Activated CD8-positive, alpha-beta T cell treated with anti-CD3 and anti-CD28 coated beads, Interleukin-2, amount 10 ng/mL, durations not matched to agents 7 days and 5 days (primary cell): ENCODE data around the gene ZFP36L1. TPM values are rescaled to one million over a fixed set of nuclear protein-coding genes. Genes with fewer than 3 reads are reported as not detected.
A peak's percentile ranks its signal among the peaks of the same experiment; 100 is the strongest.

Experiments
- ATAC-seq: fragments of 150-1000 bp; cut with Tn5 transposase; one replicate; pipeline ENCODE4 v1.10.0; 2021; ENCODE audit warnings: moderate library complexity
- CTCF ChIA-PET: fragments of 350-600 bp; sonication (Branson Sonifier 250); formaldehyde crosslinking; loops from one replicate; lab custom pipeline; 2021; ENCODE audit warnings: antibody characterized with exemption; lab: Charles Lee
- POLR2A ChIA-PET: fragments of 350-600 bp; sonication (Branson Sonifier 250); formaldehyde crosslinking; loops from one replicate; lab custom pipeline; 2021; ENCODE audit warnings: antibody characterized with exemption; lab: Charles Lee
- DNase-seq: peaks from one replicate; pipeline ENCODE4 v3.0.0-alpha.2; 2020
- H3K27ac Mint-ChIP-seq: one replicate; pipeline ENCODE4 v1.8.0; 2021; ENCODE audit warnings: mild to moderate bottlenecking, mixed read lengths
- H3K27me3 Mint-ChIP-seq: one replicate; pipeline ENCODE4 v1.8.0; 2021; ENCODE audit warnings: low read depth, mixed read lengths
- H3K36me3 Mint-ChIP-seq: one replicate; pipeline ENCODE4 v1.8.0; 2021; ENCODE audit warnings: low read depth, mixed read lengths
- H3K4me1 Mint-ChIP-seq: one replicate; pipeline ENCODE4 v1.8.0; 2021; ENCODE audit warnings: low read depth, mixed read lengths
- H3K4me3 Mint-ChIP-seq: one replicate; pipeline ENCODE4 v1.8.0; 2021; ENCODE audit warnings: mild to moderate bottlenecking, mixed read lengths
- H3K9me3 Mint-ChIP-seq: one replicate; pipeline ENCODE4 v1.8.0; 2022; ENCODE audit warnings: mixed read lengths; ENCODE audit not compliant: insufficient read depth
- total RNA-seq, 2 experiments: library from RNA; stranded (reverse); gene quantifications; one replicate each; pipeline ENCODE4 v1.2.3, GENCODE V29; 2021

The ZFP36L1 gene
- total RNA-seq, 2 experiments from 2014 or later: 63.3 to 73.2 TPM

- H3K9me3 Mint-ChIP-seq: peaks cover 16% of the 10 kb centered on the region
- no peak overlapping the region for H3K4me3 Mint-ChIP-seq
- peaks cover 14% of the 10 kb centered on the region for H3K36me3 Mint-ChIP-seq
- peaks cover 15% of the 10 kb centered on the region for H3K4me1 Mint-ChIP-seq
- H3K27me3 Mint-ChIP-seq: no peaks in the 10 kb centered on the region
- ChIA-PET CTCF (interaction anchor here (1.1 to 1.6 kb wide), 3 partner anchors 12 to 245 kb away, joined by 3 to 8 read pairs (median 3); no protein-coding TSS in a partner anchor), POLR2A (interaction anchor here (1.0 to 1.9 kb wide), 2 partner anchors 12 to 15 kb away, joined by 4 to 13 read pairs; partner anchors contain the start of gene ZFP36L1)
- no peak for ATAC-seq
- no peak for DNase-seq
- no peak overlapping the region for H3K27ac Mint-ChIP-seq
Measured at GRCh38 chr14:68807987-68808386, 15.1 kb upstream of the ZFP36L1 start.

DNA sequence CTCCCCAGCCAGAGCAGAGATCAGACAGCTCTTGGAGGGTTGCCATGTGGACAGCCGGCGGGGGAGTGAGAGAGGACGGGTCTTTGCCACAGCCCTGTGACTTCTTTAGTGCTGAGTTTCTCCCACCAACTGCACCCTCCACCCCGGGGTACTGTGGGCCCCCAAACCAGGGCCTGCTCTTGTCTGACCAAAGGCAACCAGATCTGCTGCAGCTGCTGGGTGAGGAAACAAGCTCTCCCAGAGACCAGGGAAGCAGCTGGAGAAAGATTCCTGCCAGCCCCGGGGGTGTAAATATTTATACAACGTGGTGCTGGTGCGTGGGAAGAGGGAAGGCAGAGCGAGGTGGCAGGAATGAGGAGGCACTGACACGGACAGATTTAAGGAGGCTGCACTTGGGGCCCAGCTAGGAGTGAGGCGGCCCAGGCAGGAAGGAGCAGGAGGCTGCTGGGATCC is 14.3 kb upstream of the ZFP36L1 start:
- ATAC-seq: no peak
- H3K4me1 Mint-ChIP-seq: peaks cover 14% of the 10 kb centered on the region
- H3K9me3 Mint-ChIP-seq: peaks cover 20% of the 10 kb centered on the region
- DNase-seq: no peak
- POLR2A ChIA-PET: interaction anchor here (1.0 to 1.9 kb wide), 3 partner anchors 11 to 14 kb away, joined by 3 to 13 read pairs (median 4); partner anchors contain the start of gene ZFP36L1
- H3K4me3 Mint-ChIP-seq: no peak overlapping the region
- H3K36me3 Mint-ChIP-seq: peaks cover 17% of the 10 kb centered on the region
- no peaks in the 10 kb centered on the region for H3K27me3 Mint-ChIP-seq
- no peak overlapping the region for H3K27ac Mint-ChIP-seq
- CTCF ChIA-PET: interaction anchor here (1.5 to 1.6 kb wide), 2 partner anchors 11 to 13 kb away, joined by 3 to 8 read pairs; no protein-coding TSS in a partner anchor

DNA sequence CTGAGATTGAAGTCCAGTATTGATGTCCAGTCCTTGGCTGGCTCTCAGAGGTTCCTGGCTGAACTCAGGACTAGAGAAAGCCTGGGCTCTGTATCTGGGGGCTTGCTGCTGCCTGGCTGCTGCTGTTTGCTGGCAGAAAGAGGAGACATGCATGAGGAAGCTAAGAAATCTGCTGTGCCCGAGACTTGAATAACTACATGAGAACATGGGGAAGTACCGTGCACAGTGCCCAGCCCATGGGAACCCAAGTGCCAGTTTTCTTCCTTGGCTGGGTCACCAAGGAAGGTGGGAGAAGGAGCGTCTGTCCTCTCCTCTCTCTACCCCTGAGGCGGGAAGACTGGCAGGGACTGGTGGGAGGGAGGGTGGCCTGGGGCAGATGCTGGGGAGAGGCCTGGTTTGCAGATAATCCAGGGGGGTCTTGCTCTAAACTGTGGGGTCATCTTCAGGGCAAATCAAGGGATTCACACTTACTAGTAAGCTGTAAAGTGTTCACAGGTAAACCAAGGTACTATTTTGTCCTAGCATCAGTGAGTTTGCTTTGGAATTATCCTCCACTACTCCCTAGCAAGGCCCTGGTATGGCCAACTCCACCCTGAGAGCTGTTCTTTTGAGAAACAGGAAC is 13.8 kb upstream of the ZFP36L1 start:
- Mint-ChIP-seq H3K36me3 (peaks cover 22% of the 10 kb centered on the region), H3K27me3 (no peaks in the 10 kb centered on the region), H3K4me1 (peaks cover 16% of the 10 kb centered on the region), H3K27ac (peak overlapping the region; percentile 7), H3K9me3 (peaks cover 26% of the 10 kb centered on the region), H3K4me3 (no peak overlapping the region)
- POLR2A ChIA-PET: interaction anchor here (1.0 to 1.9 kb wide), 2 partner anchors 10 to 13 kb away, joined by 3 to 13 read pairs; partner anchors contain the start of gene ZFP36L1
- no peak for DNase-seq
- no peak for ATAC-seq
- CTCF ChIA-PET: interaction anchor here (1.5 to 1.6 kb wide), 2 partner anchors 11 to 13 kb away, joined by 3 to 8 read pairs; no protein-coding TSS in a partner anchor

DNA sequence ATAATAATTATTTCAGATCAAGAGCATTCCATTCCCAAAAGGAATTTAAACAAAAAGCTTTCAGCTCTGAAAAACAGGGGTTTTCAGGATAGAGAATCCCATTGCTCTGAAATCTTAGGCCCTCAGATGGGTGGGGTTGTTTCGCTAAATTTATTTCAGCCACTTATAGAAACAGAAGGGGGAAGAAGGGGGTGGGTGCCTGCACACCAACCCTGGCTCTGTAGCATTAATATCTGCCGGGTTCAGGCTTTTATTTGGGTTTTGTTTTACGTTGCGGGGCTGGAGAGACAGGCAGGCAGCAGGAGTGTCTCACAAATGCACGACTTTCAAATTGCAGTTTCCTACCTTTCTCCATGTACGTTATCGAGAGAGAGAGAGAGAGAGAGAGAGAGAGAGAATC is 12.5 kb upstream of the ZFP36L1 start:
- DNase-seq (no peak), ATAC-seq (no peak)
- POLR2A ChIA-PET: no interaction called here
- no peak overlapping the region for H3K27ac Mint-ChIP-seq
- H3K4me3 Mint-ChIP-seq: no peak overlapping the region
- peaks cover 24% of the 10 kb centered on the region for H3K36me3 Mint-ChIP-seq
- peaks cover 20% of the 10 kb centered on the region for H3K4me1 Mint-ChIP-seq
- no peaks in the 10 kb centered on the region for H3K27me3 Mint-ChIP-seq
- peaks cover 34% of the 10 kb centered on the region for H3K9me3 Mint-ChIP-seq
- CTCF ChIA-PET: interaction anchor here (1.0 to 2.5 kb wide), 3 partner anchors 9 to 17 kb away, joined by 3 to 10 read pairs (median 8); no protein-coding TSS in a partner anchor

DNA sequence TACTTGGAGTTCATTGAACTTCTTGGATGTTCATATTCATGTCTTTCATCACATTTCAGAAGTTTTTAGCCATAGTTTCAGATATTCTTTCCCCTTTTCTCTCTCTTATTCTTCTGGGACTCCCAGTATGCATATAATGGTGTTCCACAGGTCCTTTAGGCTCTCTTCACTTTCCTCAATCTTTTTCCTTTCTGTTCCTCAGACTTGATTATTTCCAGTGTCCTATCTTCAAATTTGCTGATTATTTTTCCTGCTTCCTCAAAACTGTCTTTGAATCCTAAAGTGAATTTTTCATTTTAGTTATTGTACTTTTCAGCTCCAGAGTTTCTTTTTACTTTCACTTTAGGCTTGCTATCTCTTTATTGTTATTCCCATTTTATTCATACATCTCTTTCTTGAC is 8.8 kb upstream of the ZFP36L1 start:
- POLR2A ChIA-PET: interaction anchor here (2.5 kb wide), 1 partner anchor 15 kb away, joined by 12 read pairs; no protein-coding TSS in a partner anchor
- no peaks in the 10 kb centered on the region for H3K27me3 Mint-ChIP-seq
- H3K27ac Mint-ChIP-seq: no peak overlapping the region
- H3K4me3 Mint-ChIP-seq: no peak overlapping the region
- ATAC-seq (no peak), DNase-seq (no peak)
- H3K4me1 Mint-ChIP-seq: peaks cover 29% of the 10 kb centered on the region
- H3K9me3 Mint-ChIP-seq: peaks cover 43% of the 10 kb centered on the region
- peaks cover 29% of the 10 kb centered on the region for H3K36me3 Mint-ChIP-seq
- CTCF ChIA-PET: interaction anchor here (0.6 to 1.4 kb wide), 6 partner anchors 8 to 1203 kb away, joined by 3 to 10 read pairs (median 3); no protein-coding TSS in a partner anchor

- CTCF ChIA-PET: interaction anchor here (0.9 to 1.4 kb wide), 5 partner anchors 9 to 15 kb away, joined by 3 to 10 read pairs (median 4); no protein-coding TSS in a partner anchor
- Mint-ChIP-seq H3K4me1 (peaks cover 36% of the 10 kb centered on the region), H3K27ac (no peak overlapping the region), H3K4me3 (no peak overlapping the region), H3K9me3 (peaks cover 43% of the 10 kb centered on the region), H3K27me3 (no peaks in the 10 kb centered on the region), H3K36me3 (peaks cover 26% of the 10 kb centered on the region)
- POLR2A ChIA-PET: interaction anchor here (0.6 to 2.5 kb wide), 2 partner anchors 10 to 15 kb away, joined by 3 to 12 read pairs; no protein-coding TSS in a partner anchor
- ATAC-seq (no peak), DNase-seq (no peak)
Measured at GRCh38 chr14:68800953-68801352, 8.1 kb upstream of the ZFP36L1 start.

- Mint-ChIP-seq H3K4me3 (no peak overlapping the region), H3K27ac (no peak overlapping the region), H3K27me3 (no peaks in the 10 kb centered on the region), H3K4me1 (peaks cover 37% of the 10 kb centered on the region), H3K36me3 (peaks cover 23% of the 10 kb centered on the region), H3K9me3 (peaks cover 43% of the 10 kb centered on the region)
- CTCF ChIA-PET: interaction anchor here (0.9 to 1.4 kb wide), 4 partner anchors 9 to 15 kb away, joined by 3 to 10 read pairs (median 6); no protein-coding TSS in a partner anchor
- POLR2A ChIA-PET: interaction anchor here (0.6 to 2.5 kb wide), 2 partner anchors 10 to 16 kb away, joined by 3 to 12 read pairs; no protein-coding TSS in a partner anchor
- ATAC-seq (no peak), DNase-seq (no peak)
Measured at GRCh38 chr14:68800390-68800789, 7.5 kb upstream of the ZFP36L1 start.

- Mint-ChIP-seq H3K4me1 (peaks cover 49% of the 10 kb centered on the region), H3K9me3 (peaks cover 32% of the 10 kb centered on the region), H3K4me3 (no peak overlapping the region), H3K27me3 (no peaks in the 10 kb centered on the region), H3K27ac (no peak overlapping the region), H3K36me3 (peaks cover 24% of the 10 kb centered on the region)
- CTCF ChIA-PET: interaction anchor here (1.0 to 5.5 kb wide), 3 partner anchors 11 to 865 kb away, joined by 3 to 81 read pairs (median 3); no protein-coding TSS in a partner anchor
- no peak for DNase-seq
- POLR2A ChIA-PET: interaction anchor here (5.1 kb wide), 1 partner anchor 18 kb away, joined by 197 read pairs; no protein-coding TSS in a partner anchor
- ATAC-seq: no peak
Measured at GRCh38 chr14:68798621-68799020, 5.8 kb upstream of the ZFP36L1 start.

DNA sequence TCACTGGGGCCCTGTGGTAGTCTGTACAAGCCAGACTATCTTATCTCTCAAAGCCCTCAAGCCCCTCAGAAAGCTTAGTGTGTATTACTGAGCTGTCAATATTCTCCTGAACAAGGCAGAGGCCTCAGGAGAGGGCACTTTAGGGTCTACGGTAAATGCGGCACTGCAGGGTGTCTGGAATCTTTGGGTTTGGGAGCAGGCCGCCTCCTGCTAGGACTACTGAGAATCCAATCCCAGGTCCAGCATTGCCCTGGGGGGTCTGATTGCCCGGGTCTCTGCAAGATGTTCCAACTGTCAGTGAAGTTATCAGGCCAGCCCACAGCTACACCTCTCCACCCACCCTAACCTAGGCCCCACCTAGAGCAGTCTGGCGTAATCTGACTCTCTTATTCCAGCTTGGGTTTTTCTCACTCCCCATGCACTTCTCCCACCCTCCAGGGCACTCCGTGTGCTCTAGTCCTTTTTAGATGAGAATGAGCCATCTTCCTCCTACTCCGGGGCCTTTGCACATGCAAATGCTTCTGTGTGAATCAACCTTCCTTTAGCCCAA is 4.3 kb upstream of the ZFP36L1 start:
- DNase-seq (no peak), ATAC-seq (no peak)
- POLR2A ChIA-PET: interaction anchor here (2.5 to 5.1 kb wide), 3 partner anchors 10 to 20 kb away, joined by 13 to 197 read pairs (median 38); no protein-coding TSS in a partner anchor
- Mint-ChIP-seq H3K27me3 (no peaks in the 10 kb centered on the region), H3K4me1 (peaks cover 50% of the 10 kb centered on the region), H3K4me3 (no peak overlapping the region), H3K36me3 (peaks cover 31% of the 10 kb centered on the region), H3K9me3 (peaks cover 23% of the 10 kb centered on the region), H3K27ac (peak overlapping the region; percentile 100)
- CTCF ChIA-PET: interaction anchor here (0.7 to 5.5 kb wide), 5 partner anchors 10 to 863 kb away, joined by 3 to 81 read pairs (median 4); no protein-coding TSS in a partner anchor

DNA sequence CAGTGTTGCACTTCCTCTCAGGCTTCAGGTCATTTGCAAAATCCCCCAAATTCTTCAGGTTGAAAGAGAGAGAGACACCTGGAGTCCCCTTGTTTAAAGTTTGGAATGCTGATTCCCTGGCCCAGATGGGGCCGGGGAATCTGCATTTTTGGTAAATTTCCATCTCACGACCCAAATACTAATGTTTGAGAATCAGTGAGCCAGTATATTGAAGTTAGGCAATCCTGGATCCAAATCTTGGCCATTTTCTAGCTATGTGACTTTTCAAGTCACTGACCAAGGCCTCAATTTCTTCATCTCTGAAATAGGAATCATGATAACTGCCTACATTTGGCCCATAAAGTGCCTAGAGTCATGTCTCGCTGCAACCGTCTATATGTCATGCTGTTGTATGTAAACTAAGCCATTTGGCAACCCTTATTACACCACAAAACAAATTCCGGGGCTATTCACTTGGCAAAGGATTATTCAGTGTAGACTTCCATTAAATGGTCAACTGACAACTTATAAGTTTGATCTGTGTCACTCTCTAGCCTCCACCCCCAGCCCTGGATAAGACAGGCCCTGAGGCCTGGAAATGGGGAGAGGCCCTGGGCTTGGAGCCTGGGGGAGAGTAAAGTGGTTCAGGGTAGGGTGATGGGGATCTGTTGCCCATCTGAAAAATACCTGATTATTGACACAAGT is 3.7 kb upstream of the ZFP36L1 start:
- ChIA-PET CTCF (interaction anchor here (0.7 to 5.5 kb wide), 8 partner anchors 11 to 863 kb away, joined by 3 to 81 read pairs (median 4); no protein-coding TSS in a partner anchor), POLR2A (interaction anchor here (0.6 to 5.1 kb wide), 10 partner anchors 10 to 631 kb away, joined by 3 to 197 read pairs (median 4); no protein-coding TSS in a partner anchor)
- Mint-ChIP-seq H3K9me3 (peaks cover 16% of the 10 kb centered on the region), H3K4me3 (peak overlapping the region; percentile 87), H3K27me3 (no peaks in the 10 kb centered on the region), H3K36me3 (peaks cover 30% of the 10 kb centered on the region), H3K4me1 (peaks cover 43% of the 10 kb centered on the region), H3K27ac (peak overlapping the region; percentile 100)
- DNase-seq (no peak), ATAC-seq (no peak)
